AG09309 (cell line): ENCODE results near the gene RDX.

ENCODE experiments used
- DNase-seq: peaks from one replicate; pipeline ENCODE4 v3.0.0-alpha.2; 2010; ENCODE audit warnings: low read depth
- H3K4me3 ChIP-seq: 2 replicates; pipeline ENCODE4 v1.5.1; 2011; ENCODE audit warnings: mild to moderate bottlenecking, low read depth, low read length, moderate library complexity; ENCODE audit not compliant: control insufficient read depth
- TF ChIP-seq, protein P1 (sequence below): IDR thresholded peaks from 2 replicates; pipeline ENCODE4 v1.5.1; 2011; ENCODE audit warnings: mild to moderate bottlenecking, low read depth, low read length, inconsistent platforms; ENCODE audit not compliant: insufficient read depth, control insufficient read depth; ENCODE audit errors: missing control alignments

RDX gene

GRCh38 chr11:110165039-110165925 is 131.1 kb downstream of the RDX start:
- no peak for DNase-seq
- TF ChIP-seq, protein P1, sequence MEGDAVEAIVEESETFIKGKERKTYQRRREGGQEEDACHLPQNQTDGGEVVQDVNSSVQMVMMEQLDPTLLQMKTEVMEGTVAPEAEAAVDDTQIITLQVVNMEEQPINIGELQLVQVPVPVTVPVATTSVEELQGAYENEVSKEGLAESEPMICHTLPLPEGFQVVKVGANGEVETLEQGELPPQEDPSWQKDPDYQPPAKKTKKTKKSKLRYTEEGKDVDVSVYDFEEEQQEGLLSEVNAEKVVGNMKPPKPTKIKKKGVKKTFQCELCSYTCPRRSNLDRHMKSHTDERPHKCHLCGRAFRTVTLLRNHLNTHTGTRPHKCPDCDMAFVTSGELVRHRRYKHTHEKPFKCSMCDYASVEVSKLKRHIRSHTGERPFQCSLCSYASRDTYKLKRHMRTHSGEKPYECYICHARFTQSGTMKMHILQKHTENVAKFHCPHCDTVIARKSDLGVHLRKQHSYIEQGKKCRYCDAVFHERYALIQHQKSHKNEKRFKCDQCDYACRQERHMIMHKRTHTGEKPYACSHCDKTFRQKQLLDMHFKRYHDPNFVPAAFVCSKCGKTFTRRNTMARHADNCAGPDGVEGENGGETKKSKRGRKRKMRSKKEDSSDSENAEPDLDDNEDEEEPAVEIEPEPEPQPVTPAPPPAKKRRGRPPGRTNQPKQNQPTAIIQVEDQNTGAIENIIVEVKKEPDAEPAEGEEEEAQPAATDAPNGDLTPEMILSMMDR = no peak

DNA sequence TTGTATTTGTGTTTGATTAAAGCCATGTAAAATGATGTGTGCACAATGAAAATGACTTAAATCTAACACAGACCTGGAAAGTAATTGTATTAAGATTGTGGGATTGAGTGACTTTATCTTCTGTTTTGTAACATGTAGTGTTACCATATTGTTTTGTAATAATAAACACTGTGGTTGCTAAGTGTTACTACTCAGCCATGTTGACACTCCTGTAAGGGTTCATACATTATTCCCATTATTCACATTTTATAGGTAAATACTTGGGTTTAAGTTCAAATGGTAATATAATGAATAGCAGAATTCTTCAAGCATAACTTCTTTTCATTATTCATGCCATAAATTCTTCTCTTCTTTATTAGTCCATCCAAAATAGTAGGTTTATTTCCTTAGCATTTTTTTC is 134.2 kb downstream of the RDX start:
- TF ChIP-seq, protein P1 = no peak
- DNase-seq = no peak
- H3K4me3 ChIP-seq = no peak overlapping the region

More at GRCh38 chr11:110165039-110165925, 131.1 kb downstream of the RDX start:
- H3K4me3 ChIP-seq = no peak overlapping the region

- no peak overlapping the region for H3K4me3 ChIP-seq
- TF ChIP-seq, protein P1 = no peak
- DNase-seq = no peak
Observed at GRCh38 chr11:110161061-110161460, 135.4 kb downstream of the RDX start.

DNA sequence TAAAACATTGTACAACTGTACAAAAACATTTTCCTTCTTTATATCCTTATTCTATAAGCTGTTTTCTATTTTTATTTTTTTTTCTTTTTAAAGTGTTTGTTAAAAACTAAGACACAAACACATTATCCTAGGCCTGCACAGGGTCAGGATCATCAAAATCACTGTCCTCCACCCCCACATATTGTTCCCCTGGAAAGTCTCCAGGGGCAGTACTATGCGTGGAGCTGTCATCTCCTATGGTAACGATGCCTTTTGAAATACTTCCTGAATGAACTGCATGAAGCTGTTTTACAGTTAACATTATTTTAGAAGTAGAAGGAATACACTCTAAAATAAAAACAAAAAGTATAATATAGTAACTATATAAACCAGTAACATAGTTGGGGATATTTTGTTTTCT is 136.0 kb downstream of the RDX start:
- DNase-seq = no peak
- TF ChIP-seq, protein P1 = no peak
- no peak overlapping the region for H3K4me3 ChIP-seq

DNA sequence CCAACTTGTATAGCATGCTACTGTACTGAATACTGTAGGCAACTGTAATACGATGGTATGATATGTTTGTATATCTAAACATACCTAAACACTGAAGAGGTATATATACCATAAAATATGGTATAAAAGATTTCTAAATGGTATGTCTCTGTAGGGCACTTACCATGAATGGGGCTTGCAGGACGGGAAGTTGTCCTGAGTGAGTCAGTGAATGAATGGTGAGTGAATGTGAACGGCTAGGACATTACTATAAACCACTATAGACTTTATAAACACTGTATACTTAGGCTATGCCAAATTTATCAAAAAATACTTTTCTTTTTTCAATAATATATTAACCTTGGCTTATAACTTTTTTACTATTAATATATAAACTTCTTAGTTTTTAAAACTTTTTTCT is 136.4 kb downstream of the RDX start:
- no peak for DNase-seq

DNA sequence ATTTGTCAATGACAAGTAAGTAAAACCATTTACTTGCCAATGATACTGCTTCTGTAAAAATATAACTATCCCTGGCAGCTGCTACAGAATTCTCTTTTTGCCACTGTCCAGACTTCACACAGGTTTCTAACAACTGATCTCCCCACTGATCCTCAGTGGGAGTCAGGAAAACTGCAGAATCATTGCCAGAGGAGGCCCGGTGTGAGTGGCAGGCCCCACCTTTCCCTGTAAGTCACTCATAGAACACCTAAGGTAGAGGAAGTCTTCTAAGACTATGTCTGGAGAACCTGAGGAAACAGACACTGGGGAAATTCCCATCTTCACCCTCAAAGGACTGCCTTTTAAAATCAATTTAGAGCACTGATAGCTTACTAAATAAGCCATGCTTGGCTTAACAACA is 136.9 kb downstream of the RDX start:
- no peak for DNase-seq
- TF ChIP-seq, protein P1 = no peak
- H3K4me3 ChIP-seq = no peak overlapping the region

More for the DNA sequence above, 136.4 kb downstream of the RDX start:
- TF ChIP-seq, protein P1 = no peak
- no peak overlapping the region for H3K4me3 ChIP-seq
